NCI-H446 (cell line): ENCODE measurements around the gene DMAC1.

Experiments used
- DNase-seq, 2 experiments: peaks; one replicate each; lab custom pipeline; 2025; lab: John Stamatoyannopoulos, UW

DMAC1 gene

DNA sequence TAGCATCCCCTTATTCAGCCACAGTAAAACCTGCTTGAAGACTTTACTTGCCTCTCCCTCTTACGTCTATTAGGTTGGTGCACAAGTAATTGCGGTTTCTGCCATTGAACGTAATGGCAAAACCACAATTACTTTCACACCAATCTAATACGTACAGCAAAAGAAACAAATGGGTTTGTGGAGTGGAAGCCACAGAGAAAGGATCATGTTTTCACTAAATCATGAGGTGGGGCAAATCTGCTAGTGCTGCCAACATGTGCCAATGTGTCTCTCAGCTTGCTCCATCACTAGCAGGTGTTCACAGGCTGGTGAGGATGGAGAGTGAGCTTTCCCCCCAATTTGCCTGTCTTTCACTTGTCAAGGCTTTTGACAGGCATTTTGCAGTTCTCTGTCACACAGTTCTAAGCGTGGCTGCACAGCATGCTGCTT, 15.9 kb downstream of the DMAC1 start:
- no peak for DNase-seq

DNA sequence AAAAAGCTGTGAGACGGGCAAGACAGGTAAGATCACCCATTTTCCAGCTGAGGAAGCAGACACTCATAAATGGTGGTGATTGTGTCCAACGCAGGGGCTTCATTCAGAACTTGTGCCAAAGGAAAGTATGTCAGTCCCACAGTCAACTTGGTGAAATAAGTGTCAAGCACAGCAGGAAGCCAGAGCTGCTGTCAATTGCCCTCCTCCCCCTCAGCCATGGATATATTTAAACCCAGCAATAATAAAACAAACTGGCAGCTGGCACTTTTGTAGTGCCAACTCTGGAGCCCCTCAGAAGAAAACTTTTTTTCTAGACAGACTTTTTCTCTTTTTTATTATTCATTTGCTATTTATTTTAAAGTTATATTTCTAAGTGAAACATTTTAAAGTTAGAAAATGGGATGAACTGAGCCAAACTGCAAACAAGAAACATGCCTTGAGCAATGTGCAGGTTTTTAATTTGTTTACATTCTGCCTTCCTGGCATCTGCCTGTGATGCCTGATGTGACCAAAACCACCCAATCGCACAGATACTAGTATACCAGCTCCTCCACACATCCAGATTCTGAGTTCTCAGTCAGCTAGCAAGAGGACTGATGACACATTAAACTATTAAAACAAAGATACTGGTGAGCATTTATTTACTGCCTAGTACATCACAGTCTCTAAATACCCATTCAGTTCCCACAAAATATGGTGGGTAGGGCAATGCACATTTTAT, 17.0 kb downstream of the DMAC1 start:
- peak; percentile 80 to 85 for DNase-seq

- DNase-seq = no peak
These were observed 19.2 kb downstream of the DMAC1 start for GRCh38 chr9:7780261-7780988.

GRCh38 chr9:7778851-7779600, 20.6 kb downstream of the DMAC1 start:
- no peak for DNase-seq

DNA sequence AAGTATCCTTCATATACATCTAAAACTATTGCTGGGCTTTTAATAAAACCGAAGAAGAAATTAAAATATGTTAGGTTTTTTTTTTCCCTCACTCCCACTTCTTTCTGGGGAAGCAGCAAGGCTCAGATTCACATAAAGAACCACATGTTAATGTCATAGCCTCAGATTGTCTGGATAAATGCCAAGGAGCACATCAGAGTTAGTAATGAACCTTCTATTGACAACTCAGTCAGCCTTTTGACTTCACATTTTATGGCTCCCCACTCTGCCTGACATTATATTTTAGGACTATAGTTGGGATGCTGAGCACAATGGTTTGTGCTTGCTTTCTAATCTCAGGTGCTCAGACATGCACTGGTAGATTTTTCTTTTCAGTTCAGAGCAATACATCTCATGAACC, 21.8 kb downstream of the DMAC1 start:
- DNase-seq = peak; percentile 59 to 89

- no peak for DNase-seq
These were observed 29.5 kb downstream of the DMAC1 start for GRCh38 chr9:7770111-7770510.

DNA sequence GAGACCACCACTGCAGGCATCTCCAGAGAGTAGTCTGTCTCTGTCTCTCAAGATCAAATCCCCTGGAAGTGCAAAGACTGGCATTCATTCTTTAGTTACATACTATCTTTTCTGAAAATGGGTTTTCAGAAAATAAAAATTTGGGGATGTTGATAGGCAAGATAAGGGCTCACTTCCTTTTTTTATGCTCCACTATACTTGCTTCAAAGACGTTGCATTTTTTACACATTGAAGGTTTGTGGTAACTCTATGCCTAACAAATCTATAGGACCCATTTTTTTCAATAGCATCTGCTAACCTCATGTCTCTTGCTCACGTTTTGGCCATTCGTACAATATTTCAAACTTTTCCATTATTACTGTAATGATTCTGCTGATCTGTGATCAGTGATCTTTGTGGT, 37.0 kb downstream of the DMAC1 start:
- DNase-seq = no peak

GRCh38 chr9:7760014-7760415, 39.6 kb downstream of the DMAC1 start:
- no peak for DNase-seq

- no peak for DNase-seq
These were observed 43.5 kb downstream of the DMAC1 start for GRCh38 chr9:7756088-7756487.

- no peak for DNase-seq
These were observed 47.1 kb downstream of the DMAC1 start for GRCh38 chr9:7752481-7752880.
